ENCODE measurements around the gene IZUMO1. TPM values are rescaled to one million over a fixed set of nuclear protein-coding genes. Genes with fewer than 3 reads are reported as not detected.

The IZUMO1 gene
- total RNA-seq, 1 donor from 2014 or later = 2.9 TPM

DNA sequence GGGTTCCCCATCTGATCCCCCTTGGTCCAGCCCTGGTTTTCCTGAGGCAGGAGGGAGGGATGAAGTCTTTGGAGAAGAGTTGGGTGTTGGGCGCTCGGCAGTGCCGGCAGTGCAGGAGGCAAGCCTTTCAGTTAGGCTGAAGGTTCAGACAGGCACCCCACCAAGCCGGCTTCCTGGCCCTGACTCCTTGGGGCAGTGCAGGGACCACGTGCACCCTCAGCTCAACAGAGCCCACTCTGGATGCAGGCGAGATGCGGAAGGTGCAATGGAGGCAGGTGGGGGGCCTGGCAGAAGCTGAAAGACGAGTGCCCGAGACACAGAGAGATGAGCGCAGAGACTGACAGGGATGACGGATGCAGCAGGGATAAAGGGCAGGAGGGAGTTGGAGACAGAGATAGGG, 38.2 kb downstream of the IZUMO1 start:
- no peak for DNase-seq
- Histone ChIP-seq H3K9me3 (no peaks in the 10 kb centered on the region), H3K36me3 (no peaks in the 10 kb centered on the region), H3K27ac (no peak overlapping the region), H3K4me1 (peaks cover 8% of the 10 kb centered on the region), H3K4me3 (no peak overlapping the region), H3K27me3 (ENCODE audit: low read depth) (no peaks in the 10 kb centered on the region)
- intact Hi-C loops (cut with DNase I) = no loop called here
- TF ChIP-seq, protein P1, sequence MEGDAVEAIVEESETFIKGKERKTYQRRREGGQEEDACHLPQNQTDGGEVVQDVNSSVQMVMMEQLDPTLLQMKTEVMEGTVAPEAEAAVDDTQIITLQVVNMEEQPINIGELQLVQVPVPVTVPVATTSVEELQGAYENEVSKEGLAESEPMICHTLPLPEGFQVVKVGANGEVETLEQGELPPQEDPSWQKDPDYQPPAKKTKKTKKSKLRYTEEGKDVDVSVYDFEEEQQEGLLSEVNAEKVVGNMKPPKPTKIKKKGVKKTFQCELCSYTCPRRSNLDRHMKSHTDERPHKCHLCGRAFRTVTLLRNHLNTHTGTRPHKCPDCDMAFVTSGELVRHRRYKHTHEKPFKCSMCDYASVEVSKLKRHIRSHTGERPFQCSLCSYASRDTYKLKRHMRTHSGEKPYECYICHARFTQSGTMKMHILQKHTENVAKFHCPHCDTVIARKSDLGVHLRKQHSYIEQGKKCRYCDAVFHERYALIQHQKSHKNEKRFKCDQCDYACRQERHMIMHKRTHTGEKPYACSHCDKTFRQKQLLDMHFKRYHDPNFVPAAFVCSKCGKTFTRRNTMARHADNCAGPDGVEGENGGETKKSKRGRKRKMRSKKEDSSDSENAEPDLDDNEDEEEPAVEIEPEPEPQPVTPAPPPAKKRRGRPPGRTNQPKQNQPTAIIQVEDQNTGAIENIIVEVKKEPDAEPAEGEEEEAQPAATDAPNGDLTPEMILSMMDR (IDR thresholded peaks at IDR 0.05) = no peak
- ATAC-seq = no peak

DNA sequence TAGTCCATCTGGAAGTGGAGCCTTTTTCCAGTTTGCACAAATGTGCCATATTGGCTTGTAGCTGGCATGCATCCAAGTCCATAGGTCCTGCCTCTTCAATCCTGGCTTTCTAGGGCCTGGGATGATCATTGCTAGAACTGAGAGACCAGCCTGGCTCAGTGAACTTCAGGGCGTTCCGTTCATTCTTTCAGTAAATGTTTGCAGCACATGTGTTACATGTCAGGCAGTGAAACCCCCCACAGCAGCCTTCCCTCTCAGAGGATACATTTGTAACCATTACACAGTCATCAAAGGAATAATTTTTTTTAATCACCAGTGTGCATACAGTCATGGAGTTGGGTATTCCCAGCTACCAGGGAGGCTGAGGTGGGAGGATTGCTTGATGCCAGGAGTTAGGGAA, 41.3 kb downstream of the IZUMO1 start:
- intact Hi-C loops (cut with DNase I) = no loop called here
- H3K27me3 ChIP-seq (ENCODE audit: low read depth) = no peaks in the 10 kb centered on the region
- no peak overlapping the region for H3K27ac ChIP-seq
- no peaks in the 10 kb centered on the region for H3K4me1 ChIP-seq
- H3K36me3 ChIP-seq = peaks cover 7% of the 10 kb centered on the region
- TF ChIP-seq, protein P1 (IDR thresholded peaks at IDR 0.05) = no peak
- H3K9me3 ChIP-seq = no peaks in the 10 kb centered on the region
- DNase-seq (no peak), ATAC-seq (no peak)
- H3K4me3 ChIP-seq = no peak overlapping the region

DNA sequence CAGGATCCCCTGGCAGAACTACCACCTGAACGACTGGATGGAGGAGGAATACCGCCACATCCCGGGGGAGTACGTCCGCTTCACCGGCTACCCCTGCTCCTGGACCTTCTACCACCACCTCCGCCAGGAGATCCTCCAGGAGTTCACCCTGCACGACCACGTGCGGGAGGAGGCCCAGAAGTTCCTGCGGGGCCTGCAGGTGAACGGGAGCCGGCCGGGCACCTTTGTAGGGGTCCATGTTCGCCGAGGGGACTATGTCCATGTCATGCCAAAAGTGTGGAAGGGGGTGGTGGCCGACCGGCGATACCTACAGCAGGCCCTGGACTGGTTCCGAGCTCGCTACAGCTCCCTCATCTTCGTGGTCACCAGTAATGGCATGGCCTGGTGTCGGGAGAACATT, 43.4 kb downstream of the IZUMO1 start:
- TF ChIP-seq, protein P1 (IDR thresholded peaks at IDR 0.05) = no peak
- Histone ChIP-seq H3K4me1 (no peaks in the 10 kb centered on the region), H3K4me3 (no peak overlapping the region), H3K27me3 (ENCODE audit: low read depth) (no peaks in the 10 kb centered on the region), H3K9me3 (no peaks in the 10 kb centered on the region), H3K36me3 (peaks cover 7% of the 10 kb centered on the region), H3K27ac (no peak overlapping the region)
- intact Hi-C loops (cut with DNase I) = no loop called here
- ATAC-seq (no peak), DNase-seq (no peak)

DNA sequence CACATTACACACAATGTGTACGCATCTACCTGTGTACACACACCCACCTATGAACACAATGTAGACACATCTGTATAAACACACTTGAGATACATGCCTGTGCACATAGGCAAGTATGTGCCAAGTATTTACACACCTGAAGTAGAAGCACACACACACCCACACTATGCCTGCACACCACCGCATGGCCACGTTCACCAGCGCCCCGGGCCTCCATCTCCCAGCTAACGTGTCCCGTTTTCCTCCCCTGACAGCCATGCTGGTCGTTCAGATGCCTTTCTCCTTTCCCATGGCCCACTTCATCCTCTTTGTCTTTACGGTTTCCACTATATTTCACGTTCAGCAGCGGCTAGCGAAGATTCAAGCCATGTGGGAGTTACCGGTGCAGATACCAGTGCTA, 44.0 kb downstream of the IZUMO1 start:
- no peaks in the 10 kb centered on the region for H3K9me3 ChIP-seq
- no peak overlapping the region for H3K27ac ChIP-seq
- H3K4me1 ChIP-seq = no peaks in the 10 kb centered on the region
- intact Hi-C loops (cut with DNase I) = no loop called here
- TF ChIP-seq, protein P1 (IDR thresholded peaks at IDR 0.05) = no peak
- H3K36me3 ChIP-seq = peaks cover 7% of the 10 kb centered on the region
- ATAC-seq (no peak), DNase-seq (no peak)
- no peak overlapping the region for H3K4me3 ChIP-seq
- H3K27me3 ChIP-seq (ENCODE audit: low read depth) = no peaks in the 10 kb centered on the region

DNA sequence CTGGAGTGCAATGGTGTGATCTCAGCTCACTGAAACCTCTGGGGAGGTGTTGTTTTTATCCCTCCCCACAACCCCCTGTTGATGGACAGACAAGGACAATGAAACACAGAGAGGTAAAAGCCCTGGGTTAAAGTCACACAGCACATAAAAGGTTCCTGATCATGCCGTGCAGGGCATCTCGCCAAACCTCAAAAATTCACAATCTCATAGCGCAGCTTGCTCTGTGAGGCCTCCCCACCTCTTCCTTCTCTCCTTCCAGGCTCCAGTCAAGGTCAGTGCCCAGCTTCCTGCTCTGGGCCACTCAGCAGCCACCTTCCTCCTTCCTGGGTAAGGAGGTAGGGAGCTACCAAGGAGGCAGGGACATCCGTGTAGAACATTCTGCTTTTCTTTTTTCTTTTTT, 48.7 kb downstream of the IZUMO1 start:
- Histone ChIP-seq H3K4me3 (no peak overlapping the region), H3K27ac (no peak overlapping the region), H3K4me1 (peaks cover 9% of the 10 kb centered on the region), H3K36me3 (peaks cover 7% of the 10 kb centered on the region), H3K9me3 (no peaks in the 10 kb centered on the region), H3K27me3 (ENCODE audit: low read depth) (peaks cover 11% of the 10 kb centered on the region)
- no peak for DNase-seq
- ATAC-seq = peak; percentile 52 to 66
- TF ChIP-seq, protein P1 (IDR thresholded peaks at IDR 0.05) = no peak
- intact Hi-C loops (cut with DNase I) = no loop called here

Measured in lower lobe of right lung (tissue), 2 donors.